Transverse colon (tissue), 4 donors: ENCODE measurements around the gene KAT2A.
A peak's percentile ranks its signal among the peaks of the same experiment; 100 is the strongest.

Experiments used
- EP300 ChIP-seq: sonication (generic); formaldehyde crosslinking; IDR thresholded peaks from one replicate; pipeline ENCODE4 v1.6.1; 2017; ENCODE audit warnings: antibody characterized with exemption, low read depth
- POLR2A ChIP-seq: fragments of 450-650 bp; IDR thresholded peaks from one replicate; pipeline ENCODE4 v1.6.1; 2016; ENCODE audit warnings: antibody characterized with exemption, mild to moderate bottlenecking, moderate library complexity
- POLR2AphosphoS5 ChIP-seq, 3 donors: sonication (generic); formaldehyde crosslinking; IDR thresholded peaks; one replicate each; pipeline ENCODE4 v1.6.1; 2016; ENCODE audit warnings: antibody characterized with exemption in 3 of 3
- TF ChIP-seq, protein P1 (sequence below), 5 experiments: fragments of 200-600 bp in 3 of 5; fragments of 450-650 bp in 2 of 5; sonication (generic) in 3 of 5; IDR thresholded peaks; 1 replicate in 2 of 5; 2 replicates in 3 of 5; pipeline ENCODE4 v1.5.1; 2016 to 2017; ENCODE audit warnings: antibody characterized with exemption in 5 of 5, inconsistent platforms in 3 of 5, mild to moderate bottlenecking in 2 of 5, moderate library complexity in 1 of 5

DNA sequence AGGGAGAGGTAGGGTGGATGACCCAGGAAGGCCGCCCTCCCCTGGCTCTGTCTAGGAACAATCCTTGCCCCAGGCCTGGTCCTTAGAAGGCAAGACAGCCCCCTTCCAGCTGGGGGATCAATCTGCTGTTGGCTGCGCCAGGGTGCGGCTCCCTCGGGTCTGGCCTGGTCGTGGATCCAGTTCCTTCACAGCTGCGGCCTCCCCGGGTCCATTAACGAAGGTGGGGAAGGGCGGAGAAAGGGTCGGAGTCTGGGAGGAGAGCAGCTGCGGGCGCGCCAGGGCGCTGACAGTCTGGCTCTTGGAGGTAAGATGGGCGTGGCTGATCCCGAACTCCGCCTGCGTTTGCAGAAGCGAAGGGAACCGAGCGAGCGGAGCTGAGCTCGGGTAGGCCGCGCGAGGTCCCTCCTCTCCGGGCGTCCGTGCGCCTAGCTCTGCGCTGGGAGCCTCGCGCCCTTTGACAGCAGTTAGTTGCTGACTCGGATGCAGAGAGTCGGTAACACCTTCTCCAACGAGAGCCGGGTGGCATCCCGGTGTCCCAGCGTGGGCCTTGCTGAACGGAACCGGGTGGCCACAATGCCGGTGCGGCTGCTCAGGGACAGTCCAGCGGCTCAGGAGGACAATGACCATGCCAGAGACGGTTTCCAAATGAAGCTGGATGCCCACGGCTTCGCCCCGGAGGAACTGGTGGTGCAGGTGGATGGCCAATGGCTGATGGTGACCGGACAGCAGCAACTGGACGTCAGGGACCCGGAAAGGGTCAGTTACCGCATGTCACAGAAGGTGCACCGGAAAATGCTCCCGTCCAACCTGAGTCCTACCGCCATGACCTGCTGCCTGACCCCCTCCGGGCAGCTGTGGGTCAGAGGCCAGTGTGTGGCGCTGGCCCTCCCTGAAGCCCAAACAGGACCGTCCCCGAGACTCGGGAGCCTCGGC is 1.5 kb upstream of the KAT2A start, which contains the start of gene HSPB9:
- TF ChIP-seq, protein P1, sequence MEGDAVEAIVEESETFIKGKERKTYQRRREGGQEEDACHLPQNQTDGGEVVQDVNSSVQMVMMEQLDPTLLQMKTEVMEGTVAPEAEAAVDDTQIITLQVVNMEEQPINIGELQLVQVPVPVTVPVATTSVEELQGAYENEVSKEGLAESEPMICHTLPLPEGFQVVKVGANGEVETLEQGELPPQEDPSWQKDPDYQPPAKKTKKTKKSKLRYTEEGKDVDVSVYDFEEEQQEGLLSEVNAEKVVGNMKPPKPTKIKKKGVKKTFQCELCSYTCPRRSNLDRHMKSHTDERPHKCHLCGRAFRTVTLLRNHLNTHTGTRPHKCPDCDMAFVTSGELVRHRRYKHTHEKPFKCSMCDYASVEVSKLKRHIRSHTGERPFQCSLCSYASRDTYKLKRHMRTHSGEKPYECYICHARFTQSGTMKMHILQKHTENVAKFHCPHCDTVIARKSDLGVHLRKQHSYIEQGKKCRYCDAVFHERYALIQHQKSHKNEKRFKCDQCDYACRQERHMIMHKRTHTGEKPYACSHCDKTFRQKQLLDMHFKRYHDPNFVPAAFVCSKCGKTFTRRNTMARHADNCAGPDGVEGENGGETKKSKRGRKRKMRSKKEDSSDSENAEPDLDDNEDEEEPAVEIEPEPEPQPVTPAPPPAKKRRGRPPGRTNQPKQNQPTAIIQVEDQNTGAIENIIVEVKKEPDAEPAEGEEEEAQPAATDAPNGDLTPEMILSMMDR (IDR thresholded peaks at IDR 0.05), result no peak
- TF ChIP-seq POLR2AphosphoS5 (IDR thresholded peaks at IDR 0.05), result peak in 2 of 3 donors; percentile 26 to 29
- no peak for TF ChIP-seq EP300
- TF ChIP-seq POLR2A, result peak; percentile 38
